ENCODE measurements around the gene SLC4A11.

- TF ChIP-seq CTCF (IDR thresholded peaks at IDR 0.05) (no peak), ZBTB33 (IDR thresholded peaks at IDR 0.05; ENCODE audit: borderline replicate concordance, low read depth) (no peak), POLR2AphosphoS5 (IDR thresholded peaks at IDR 0.05; ENCODE audit: low read depth, low read length) (no peak), SMC3 (IDR thresholded peaks at IDR 0.05; ENCODE audit: low read depth, low read length) (no peak), TAF1 (IDR thresholded peaks at IDR 0.05; ENCODE audit: borderline replicate concordance, low read depth, low read length) (no peak)
Measured at GRCh38 chr20:3183896-3184612, 54.9 kb downstream of the SLC4A11 start.
